ENCODE results near the gene NPTXR. TPM values are rescaled to one million over a fixed set of nuclear protein-coding genes. Genes with fewer than 3 reads are reported as not detected.

NPTXR gene
- polyA plus RNA-seq, 1 experiment = 2.5 TPM

GRCh38 chr22:38829485-38829884 lies 14.3 kb downstream of the NPTXR start:
- POLR2A ChIA-PET = no interaction called here
- CTCF ChIA-PET = interaction anchor here (0.6 to 2.4 kb wide), 2 partner anchors 60 to 61 kb away, joined by 4 to 6 read pairs; no protein-coding TSS in a partner anchor
- Histone ChIP-seq H3K36me3 (ENCODE audit: control insufficient read depth, insufficient read depth, low read length) (no peaks in the 10 kb centered on the region), H3K4me3 (ENCODE audit: low read depth, low read length) (no peak overlapping the region), H3K27me3 (ENCODE audit: control insufficient read depth, insufficient read depth, low read length) (peaks cover 2% of the 10 kb centered on the region)
- no peak for TF ChIP-seq CTCF (IDR thresholded peaks at IDR 0.05; ENCODE audit: insufficient read depth, low read depth, low read length)
- DNase-seq (ENCODE audit: low read depth) = no peak

GRCh38 chr22:38828616-38829205 lies 15.1 kb downstream of the NPTXR start:
- TF ChIP-seq CTCF (IDR thresholded peaks at IDR 0.05; ENCODE audit: insufficient read depth, low read depth, low read length) = no peak
- H3K36me3 ChIP-seq (ENCODE audit: control insufficient read depth, insufficient read depth, low read length) = no peaks in the 10 kb centered on the region
- peaks cover 2% of the 10 kb centered on the region for H3K27me3 ChIP-seq (ENCODE audit: control insufficient read depth, insufficient read depth, low read length)
- CTCF ChIA-PET = interaction anchor here (0.7 to 2.4 kb wide), 3 partner anchors 9 to 63 kb away, joined by 3 to 6 read pairs (median 3); no protein-coding TSS in a partner anchor
- POLR2A ChIA-PET = no interaction called here
- H3K4me3 ChIP-seq (ENCODE audit: low read depth, low read length) = no peak overlapping the region
- DNase-seq (ENCODE audit: low read depth) = no peak

- Histone ChIP-seq H3K4me3 (ENCODE audit: low read depth, low read length) (no peak overlapping the region), H3K27me3 (ENCODE audit: control insufficient read depth, insufficient read depth, low read length) (peaks cover 2% of the 10 kb centered on the region), H3K36me3 (ENCODE audit: control insufficient read depth, insufficient read depth, low read length) (no peaks in the 10 kb centered on the region)
- no peak for TF ChIP-seq CTCF (IDR thresholded peaks at IDR 0.05; ENCODE audit: insufficient read depth, low read depth, low read length)
- POLR2A ChIA-PET = no interaction called here
- no peak for DNase-seq (ENCODE audit: low read depth)
- CTCF ChIA-PET = interaction anchor here (0.8 to 2.4 kb wide), 3 partner anchors 26 to 63 kb away, joined by 3 to 6 read pairs (median 3); no protein-coding TSS in a partner anchor
Measured at GRCh38 chr22:38828191-38828590, 15.6 kb downstream of the NPTXR start.

- CTCF ChIA-PET = interaction anchor here (0.7 to 2.4 kb wide), 3 partner anchors 26 to 58 kb away, joined by 3 to 6 read pairs (median 3); no protein-coding TSS in a partner anchor
- Histone ChIP-seq H3K27me3 (ENCODE audit: control insufficient read depth, insufficient read depth, low read length) (peaks cover 2% of the 10 kb centered on the region), H3K36me3 (ENCODE audit: control insufficient read depth, insufficient read depth, low read length) (no peaks in the 10 kb centered on the region), H3K4me3 (ENCODE audit: low read depth, low read length) (no peak overlapping the region)
- TF ChIP-seq CTCF (IDR thresholded peaks at IDR 0.05; ENCODE audit: insufficient read depth, low read depth, low read length) = no peak
- DNase-seq (ENCODE audit: low read depth) = no peak
- POLR2A ChIA-PET = no interaction called here
Measured at GRCh38 chr22:38827510-38827909, 16.3 kb downstream of the NPTXR start.

- Histone ChIP-seq H3K27me3 (ENCODE audit: control insufficient read depth, insufficient read depth, low read length) (peaks cover 2% of the 10 kb centered on the region), H3K4me3 (ENCODE audit: low read depth, low read length) (no peak overlapping the region), H3K36me3 (ENCODE audit: control insufficient read depth, insufficient read depth, low read length) (no peaks in the 10 kb centered on the region)
- no peak for DNase-seq (ENCODE audit: low read depth)
- no peak for TF ChIP-seq CTCF (IDR thresholded peaks at IDR 0.05; ENCODE audit: insufficient read depth, low read depth, low read length)
- ChIA-PET CTCF (interaction anchor here (0.7 to 2.4 kb wide), 4 partner anchors 27 to 167 kb away, joined by 3 to 6 read pairs (median 3); no protein-coding TSS in a partner anchor), POLR2A (no interaction called here)
Measured at GRCh38 chr22:38826801-38827200, 17.0 kb downstream of the NPTXR start.

Measured in BJ (cell line).